Esophagus muscularis mucosa (tissue), 4 donors: ENCODE measurements around the gene ST3GAL3. TPM values are rescaled to one million over a fixed set of nuclear protein-coding genes. Genes with fewer than 3 reads are reported as not detected.

ENCODE experiments used
- DNase-seq: peaks from one replicate; pipeline ENCODE4 v3.0.0-alpha.2; 2017; ENCODE audit errors: extremely low spot score
- H3K27ac ChIP-seq, 4 donors: fragments of 200-600 bp; sonication (generic); replicated peaks in 1 of 4; 1 replicate in 3 of 4; 2 replicates in 1 of 4; pipeline ENCODE4 v1.5.1; 2016 to 2019; ENCODE audit warnings: mild to moderate bottlenecking in 1 of 4
- H3K27me3 ChIP-seq, 4 donors: fragments of 200-600 bp; sonication (generic); one replicate each; pipeline versions ENCODE4 v1.5.1 to v1.6.0; 2016 to 2019
- H3K36me3 ChIP-seq, 4 donors: fragments of 200-600 bp; sonication (generic); one replicate each; pipeline ENCODE4 v1.5.1; 2016 to 2019
- H3K4me1 ChIP-seq, 4 donors: fragments of 200-600 bp; sonication (generic); one replicate each; pipeline ENCODE4 v1.5.1; 2016 to 2019
- H3K4me3 ChIP-seq, 4 donors: fragments of 200-600 bp; sonication (generic); 1 replicate in 2 of 4; 2 replicates in 2 of 4; pipeline ENCODE4 v1.5.1; 2016 to 2019; ENCODE audit warnings: mild to moderate bottlenecking in 4 of 4, moderate library complexity in 1 of 4
- H3K9me3 ChIP-seq, 4 donors: fragments of 200-600 bp; sonication (generic); 1 replicate in 3 of 4; 2 replicates in 1 of 4; pipeline ENCODE4 v1.5.1; 2016 to 2019
- CTCF ChIP-seq, 3 experiments: fragments of 200-600 bp in 2 of 3; fragments of 450-650 bp in 1 of 3; sonication (generic) in 2 of 3; IDR thresholded peaks; one replicate each; pipeline ENCODE4 v1.5.1; 2017 to 2019; ENCODE audit warnings: antibody characterized with exemption in 3 of 3, mild to moderate bottlenecking in 2 of 3, moderate library complexity in 1 of 3
- EP300 ChIP-seq: sonication (generic); formaldehyde crosslinking; IDR thresholded peaks from one replicate; pipeline ENCODE4 v1.6.1; 2017; ENCODE audit warnings: antibody characterized with exemption
- POLR2A ChIP-seq: fragments of 450-650 bp; IDR thresholded peaks from one replicate; pipeline ENCODE4 v1.6.1; 2017; ENCODE audit warnings: antibody characterized with exemption, moderate library complexity, mild to moderate bottlenecking, low read depth
- POLR2AphosphoS5 ChIP-seq, 2 donors: sonication (generic); formaldehyde crosslinking; IDR thresholded peaks; one replicate each; pipeline ENCODE4 v1.6.1; 2017; ENCODE audit warnings: antibody characterized with exemption in 2 of 2
- WGBS: methylation state at CpG from one replicate; pipeline ENCODE4 v1.1.5; 2018; 5-methylcytosine and 5-hydroxymethylcytosine counted together
- intact Hi-C: fragments of 100-400 bp; cut with DNase I; formaldehyde crosslinking; loops from one replicate; pipeline ENCODE4 v1.15.1; 2023
- total RNA-seq, 4 donors: library from RNA; depleted of rRNA; stranded (reverse); fragments of >200 nt; gene quantifications; one replicate each; pipeline versions ENCODE4 v1.1.0 to v1.2.1, GENCODE V29; 2016

ST3GAL3 gene
- total RNA-seq, 4 donors from 2014 or later, result 23.3 to 37.1 (median 30.1) TPM

GRCh38 chr1:43933386-43934100 is 226.2 kb downstream of the ST3GAL3 start, which contains the start of gene ARTN:
Gene ARTN, plus strand, starts transcription at chr1:43933801. Its CDS starts 1,856 bp downstream, at chr1:43935657.
- Histone ChIP-seq H3K36me3 (peaks cover 0 to 12% (median 7%) of the 10 kb centered on the region in 4 donors), H3K4me3 (peak within 1 kb of the TSS; percentile 47 to 55 (median 53)), H3K27me3 (peaks cover 0 to 18% (median 0%) of the 10 kb centered on the region in 4 donors), H3K4me1 (peaks cover 17 to 44% (median 42%) of the 10 kb centered on the region in 4 donors), H3K9me3 (no peaks in the 10 kb centered on the region), H3K27ac (peak within 1 kb of the TSS; percentile 4 to 49 (median 32))
- intact Hi-C loops, result loop anchor here (10.0 kb wide), 1 partner anchor 399 kb away; the partner anchor contains the start of gene PTPRF
- no peak for TF ChIP-seq EP300
- TF ChIP-seq POLR2A, result no peak
- TF ChIP-seq POLR2AphosphoS5 (IDR thresholded peaks at IDR 0.05), result no peak
- no peak for TF ChIP-seq CTCF (IDR thresholded peaks at IDR 0.05)
- no peak for DNase-seq
- WGBS, result 15% methylated on average over 35 of the region's 42 CpGs

GRCh38 chr1:43934101-43934985 is 227.0 kb downstream of the ST3GAL3 start:
- DNase-seq, result no peak
- Histone ChIP-seq H3K4me3 (peak overlapping the region; percentile 47 to 55 (median 53)), H3K27ac (peak overlapping the region; percentile 4 to 49 (median 32)), H3K27me3 (peaks cover 0 to 18% (median 0%) of the 10 kb centered on the region in 4 donors), H3K9me3 (no peaks in the 10 kb centered on the region), H3K36me3 (peaks cover 0 to 12% (median 7%) of the 10 kb centered on the region in 4 donors), H3K4me1 (peaks cover 20 to 44% (median 42%) of the 10 kb centered on the region in 4 donors)
- TF ChIP-seq CTCF (IDR thresholded peaks at IDR 0.05) (peak; percentile 89 to 92 (median 90)), EP300 (no peak)
- intact Hi-C loops, result loop anchor here (10.0 kb wide), 1 partner anchor 400 kb away; the partner anchor contains the start of gene PTPRF
- WGBS, result 41% methylated on average over 11 of the region's 13 CpGs

- 47% methylated on average over 5 of the region's 5 CpGs for WGBS
- TF ChIP-seq EP300 (no peak), POLR2AphosphoS5 (IDR thresholded peaks at IDR 0.05) (no peak), POLR2A (no peak), CTCF (IDR thresholded peaks at IDR 0.05) (no peak)
- H3K4me3 ChIP-seq, result no peak overlapping the region
- no peak for DNase-seq
- peaks cover 20 to 44% (median 42%) of the 10 kb centered on the region in 4 donors for H3K4me1 ChIP-seq
- intact Hi-C loops, result loop anchor here (1.0 to 10.0 kb wide), 2 partner anchors 171 to 400 kb away; partner anchors contain the start of gene PTPRF
- H3K36me3 ChIP-seq, result peaks cover 0 to 11% (median 6%) of the 10 kb centered on the region in 4 donors
- H3K27ac ChIP-seq, result peak overlapping the region in 2 of 4 donors; percentile 43 to 49
- H3K27me3 ChIP-seq, result peaks cover 0 to 18% (median 0%) of the 10 kb centered on the region in 4 donors
- H3K9me3 ChIP-seq, result no peaks in the 10 kb centered on the region
These were observed 227.6 kb downstream of the ST3GAL3 start for GRCh38 chr1:43934986-43935324.

GRCh38 chr1:43935711-43936427 is 228.5 kb downstream of the ST3GAL3 start:
- TF ChIP-seq POLR2AphosphoS5 (IDR thresholded peaks at IDR 0.05), result no peak
- TF ChIP-seq EP300, result no peak
- TF ChIP-seq CTCF (IDR thresholded peaks at IDR 0.05), result no peak
- Histone ChIP-seq H3K27ac (peak overlapping the region in 3 of 4 donors; percentile 35 to 48 (median 48)), H3K36me3 (peaks cover 0 to 2% (median 0%) of the 10 kb centered on the region in 4 donors), H3K4me3 (peak overlapping the region; percentile 58 to 68 (median 59)), H3K27me3 (peaks cover 0 to 18% (median 0%) of the 10 kb centered on the region in 4 donors), H3K4me1 (peaks cover 20 to 44% (median 42%) of the 10 kb centered on the region in 4 donors), H3K9me3 (no peaks in the 10 kb centered on the region)
- DNase-seq, result no peak
- whole genome bisulfite sequencing, result 27% methylated on average over 6 of the region's 48 CpGs
- intact Hi-C loops, result loop anchor here (1.0 to 10.0 kb wide), 2 partner anchors 172 to 401 kb away; partner anchors contain the start of gene PTPRF
